HL-60 (cell line): ENCODE results near the gene TRMT112.

Source experiments
- DNase-seq, 2 experiments: peaks; one replicate each; pipeline ENCODE4 v3.0.0-alpha.2; 2010 to 2020; ENCODE audit warnings: low read depth in 1 of 2, low spot score in 1 of 2
- H3K27ac ChIP-seq: fragments of 250-450 bp; sonication (Bioruptor Pico); replicated peaks from 2 replicates; pipeline ENCODE4 v1.5.1; 2020; ENCODE audit warnings: mild to moderate bottlenecking, moderate library complexity
- H3K27me3 ChIP-seq: fragments of 250-450 bp; sonication (Bioruptor Pico); 2 replicates; pipeline ENCODE4 v1.5.1; 2021; ENCODE audit warnings: mild to moderate bottlenecking, moderate library complexity; ENCODE audit not compliant: insufficient read depth, poor library complexity, severe bottlenecking
- H3K4me3 ChIP-seq: replicated peaks from 2 replicates; pipeline ENCODE4 v1.5.1; 2011; ENCODE audit warnings: mild to moderate bottlenecking, control low read depth, low read length; ENCODE audit not compliant: insufficient read depth
- CTCF ChIP-seq: IDR thresholded peaks from one replicate; pipeline ENCODE4 v1.5.1; 2011; ENCODE audit warnings: low read length, control low read depth, inconsistent platforms; ENCODE audit not compliant: insufficient read depth
- GABPA ChIP-seq: IDR thresholded peaks from 2 replicates; pipeline ENCODE4 v1.6.1; 2012; ENCODE audit warnings: low read depth
- POLR2AphosphoS5 ChIP-seq: IDR thresholded peaks from 2 replicates; pipeline ENCODE4 v1.6.1; 2012; ENCODE audit warnings: low read depth
- REST ChIP-seq: IDR thresholded peaks from 2 replicates; pipeline ENCODE4 v1.6.1; 2012; ENCODE audit warnings: low read depth; ENCODE audit not compliant: insufficient replicate concordance
- SPI1 ChIP-seq: IDR thresholded peaks from 2 replicates; pipeline ENCODE4 v1.6.1; 2012; ENCODE audit warnings: low read depth, mild to moderate bottlenecking, borderline replicate concordance

TRMT112 gene

GRCh38 chr11:64331569-64332371, 14.4 kb upstream of the TRMT112 start:
- peak; percentile 90 to 96 for DNase-seq
- Histone ChIP-seq H3K4me3 (no peak overlapping the region), H3K27ac (peak overlapping the region; percentile 48), H3K27me3 (no peaks in the 10 kb centered on the region)
- TF ChIP-seq REST, result no peak
- peak; percentile 59 for TF ChIP-seq POLR2AphosphoS5
- no peak for TF ChIP-seq SPI1
- no peak for TF ChIP-seq GABPA
- TF ChIP-seq CTCF, result peak; percentile 82

- Histone ChIP-seq H3K27me3 (no peaks in the 10 kb centered on the region), H3K27ac (no peak overlapping the region; the same call in 1 of the 2 replicates), H3K4me3 (no peak overlapping the region)
- DNase-seq, result no peak
- TF ChIP-seq SPI1, result no peak
- no peak for TF ChIP-seq REST
- TF ChIP-seq GABPA, result no peak
- no peak for TF ChIP-seq POLR2AphosphoS5
- TF ChIP-seq CTCF, result no peak
Observed at GRCh38 chr11:64330888-64331287, 13.5 kb upstream of the TRMT112 start.

GRCh38 chr11:64327993-64328392, 10.6 kb upstream of the TRMT112 start:
- no peak for DNase-seq
- Histone ChIP-seq H3K27ac (no peak overlapping the region), H3K27me3 (no peaks in the 10 kb centered on the region), H3K4me3 (no peak overlapping the region)
- TF ChIP-seq CTCF (no peak), SPI1 (no peak), GABPA (no peak), POLR2AphosphoS5 (no peak), REST (no peak)
